GM21528 (cell line): ENCODE data around the gene MEX3D.
"Not testable (repeated sequence)": the region's sequence is repeated elsewhere in the genome, so short reads cannot be mapped to it uniquely, and the experiment has no call there.

Source experiments
- ATAC-seq: cut with Tn5 transposase; IDR thresholded peaks from one replicate; pipeline ENCODE4 v1.9.1; 2021; ENCODE audit warnings: mild to moderate bottlenecking, moderate library complexity; ENCODE audit not compliant: unreplicated experiment, low FRiP score

The MEX3D gene

DNA sequence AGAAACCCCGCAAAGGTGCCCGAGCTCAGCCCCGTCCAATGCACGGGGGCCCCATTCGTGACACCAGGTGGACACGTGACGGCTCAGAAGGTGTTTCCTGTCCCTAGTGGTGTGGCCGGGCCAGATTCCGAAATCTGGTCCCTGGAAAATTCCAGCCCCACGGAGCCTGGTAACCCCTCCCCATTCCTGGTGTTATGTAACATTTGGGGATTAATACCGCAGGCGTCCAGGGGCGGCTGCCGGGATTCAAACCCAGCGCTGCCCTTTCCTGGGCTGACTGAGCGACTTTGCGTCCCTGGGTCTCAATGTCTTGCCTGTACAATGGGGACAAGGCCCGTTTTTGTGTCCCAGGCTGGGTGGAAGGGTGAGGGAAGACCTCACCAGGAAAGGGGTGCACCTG is 45.3 kb downstream of the MEX3D start:
- no peak for ATAC-seq

DNA sequence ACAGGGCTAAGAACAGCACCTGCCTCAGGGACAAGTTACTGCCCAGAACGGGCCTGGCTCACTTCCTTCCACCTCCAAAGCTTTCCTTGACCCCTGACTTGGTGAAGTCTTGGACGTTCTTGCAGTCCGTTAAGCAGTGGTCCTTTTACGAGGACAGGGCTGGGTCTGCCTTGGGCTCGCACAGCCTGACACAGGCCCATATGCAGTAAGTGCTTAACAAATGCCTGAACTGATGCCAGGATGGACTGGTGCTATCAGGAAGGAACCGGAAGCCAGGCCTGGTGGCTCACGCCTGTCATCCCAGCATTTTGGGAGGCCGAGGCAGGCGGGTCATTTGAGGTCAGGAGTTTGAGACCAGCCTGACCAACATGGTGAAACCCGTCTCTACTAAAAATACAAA is 46.1 kb downstream of the MEX3D start:
- ATAC-seq: no peak

DNA sequence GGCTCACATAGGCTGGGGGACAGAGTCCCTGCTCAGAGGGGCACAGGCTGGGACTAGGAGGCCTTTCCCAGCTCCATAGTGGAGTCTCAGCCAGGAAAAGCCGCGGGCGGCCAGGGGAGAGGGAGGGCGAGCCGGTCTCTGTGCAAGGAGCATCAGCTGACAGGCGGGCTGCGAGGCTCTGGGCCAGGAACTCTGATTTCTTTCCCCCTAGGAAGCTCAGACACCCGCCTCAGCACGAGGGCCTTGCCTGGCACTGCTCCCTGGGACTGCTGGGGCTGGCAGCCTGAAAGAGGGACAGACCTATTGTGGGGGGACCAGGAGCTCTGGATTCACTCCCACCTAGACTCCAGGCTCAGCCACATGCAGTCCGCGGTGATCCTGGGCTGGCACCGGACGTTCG is 46.5 kb downstream of the MEX3D start:
- ATAC-seq: no peak

DNA sequence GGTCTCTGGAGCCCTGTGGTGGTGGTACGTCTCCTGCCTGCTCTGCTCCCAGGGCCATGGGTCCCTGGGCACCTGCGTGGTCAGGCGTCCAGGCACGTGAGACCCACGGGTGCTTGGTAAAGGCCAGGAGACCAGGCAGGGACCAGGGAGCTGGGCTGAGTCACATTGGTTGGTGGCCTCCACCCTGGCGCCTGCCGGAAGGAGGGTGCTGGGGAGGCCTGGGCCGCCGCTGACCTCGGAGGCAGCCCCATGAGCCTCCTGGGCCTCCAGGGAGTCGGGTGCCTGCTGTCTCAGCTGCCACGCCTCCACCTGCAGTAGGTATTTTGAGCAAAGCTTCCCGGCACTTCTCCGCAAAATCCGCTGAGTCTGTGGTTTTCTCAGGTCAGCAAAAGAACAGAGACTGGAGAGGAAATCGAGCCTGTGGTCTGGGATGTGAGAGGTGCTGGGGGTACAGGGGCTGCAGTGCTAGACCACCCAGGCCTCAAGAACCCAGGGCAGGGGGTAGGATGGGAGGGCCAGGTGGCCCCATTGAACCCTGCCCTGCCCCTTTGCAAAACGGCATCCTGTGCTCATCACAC is 47.8 kb downstream of the MEX3D start:
- no peak for ATAC-seq

DNA sequence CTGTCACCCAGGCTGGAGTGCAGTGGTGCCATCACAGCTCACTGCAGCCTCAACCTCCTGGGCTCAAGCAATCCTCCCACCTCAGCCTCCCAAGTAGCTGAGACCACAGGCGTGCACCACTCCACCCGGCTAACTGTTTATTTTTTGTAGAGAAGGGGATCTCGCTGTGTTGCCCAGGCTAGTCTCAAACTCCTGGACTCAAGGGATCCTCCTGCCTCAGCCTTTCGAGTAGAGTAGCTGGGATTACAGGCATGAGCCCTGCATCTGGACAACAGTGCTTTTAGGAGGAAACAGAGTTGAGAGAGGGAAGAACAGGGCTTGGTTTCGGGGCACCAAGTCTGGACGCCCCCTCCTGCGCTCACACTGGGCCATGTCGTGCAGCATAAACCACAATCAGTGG is 48.3 kb downstream of the MEX3D start:
- ATAC-seq: not testable (repeated sequence)

DNA sequence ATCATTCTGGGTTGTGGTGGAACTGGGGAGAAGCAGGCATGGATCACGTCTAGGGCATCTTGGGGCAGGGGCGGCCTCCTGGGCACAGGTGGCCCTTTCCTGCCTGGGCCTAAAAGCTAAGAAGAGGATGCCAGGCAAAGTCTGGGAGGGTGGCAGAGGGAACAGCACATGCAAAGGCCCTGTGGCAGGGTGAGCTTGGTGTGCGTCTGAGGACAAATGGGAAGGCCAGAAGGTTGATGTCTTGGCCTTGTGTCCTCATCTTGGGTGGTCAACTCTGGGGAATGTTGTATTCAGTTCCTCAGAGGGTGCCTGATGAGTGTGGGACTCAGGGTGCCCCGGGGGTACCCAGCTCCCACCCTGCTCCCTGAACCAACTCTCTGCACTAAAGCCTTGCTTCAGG is 49.7 kb downstream of the MEX3D start:
- ATAC-seq: no peak

DNA sequence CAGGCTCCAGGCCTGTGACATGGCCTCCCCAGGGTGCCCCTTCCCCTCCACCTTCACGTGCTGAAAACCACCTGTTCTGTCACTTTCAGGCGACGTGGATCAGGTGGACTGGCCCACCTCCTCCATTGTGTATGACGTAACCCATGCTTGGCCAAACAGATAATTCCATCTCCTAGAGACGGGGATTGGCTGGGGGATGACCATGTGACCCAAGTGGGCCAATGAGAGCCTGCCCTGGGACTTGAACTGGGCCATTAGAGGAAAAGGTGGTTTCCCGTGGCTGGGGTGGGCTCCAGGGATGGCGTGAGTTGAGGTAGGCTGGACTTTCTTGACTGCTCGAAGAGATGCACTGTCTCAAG is 51.8 kb downstream of the MEX3D start:
- ATAC-seq: no peak

DNA sequence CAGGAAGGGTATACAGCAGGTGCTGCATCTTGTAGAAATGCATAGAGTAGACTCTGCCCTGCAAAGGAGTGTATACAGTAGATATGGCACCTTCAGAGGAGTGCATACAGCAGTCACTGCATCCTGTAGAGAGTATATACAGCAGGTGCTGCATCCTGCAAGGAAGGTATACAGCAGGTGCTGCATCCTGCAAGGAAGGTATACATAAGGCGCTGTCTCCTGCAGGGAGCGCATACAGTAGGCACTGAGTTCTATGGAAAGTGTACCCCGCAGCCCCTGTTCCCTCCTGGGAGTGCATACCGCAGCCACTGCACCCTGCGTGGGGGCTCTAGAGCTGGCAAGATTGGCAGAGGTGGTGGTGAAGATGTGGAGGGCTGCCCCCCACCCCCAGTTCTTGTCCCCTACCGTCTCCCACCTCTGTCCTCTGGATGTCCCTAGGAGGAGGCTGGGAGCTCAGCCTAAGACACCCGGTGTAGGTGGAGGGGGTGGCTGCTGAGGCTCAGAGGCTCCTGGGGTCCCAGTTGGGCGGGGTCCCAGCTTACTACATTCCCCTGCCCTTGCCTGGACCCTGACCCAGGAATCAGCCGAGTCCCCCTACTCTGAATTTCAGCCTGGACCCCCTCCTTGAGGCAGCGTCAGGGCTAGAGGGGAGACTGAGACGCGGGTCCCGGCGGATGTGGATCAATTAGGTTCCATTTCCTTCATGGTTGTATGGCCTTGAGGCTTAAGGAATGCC is 53.0 kb downstream of the MEX3D start:
- no peak for ATAC-seq

DNA sequence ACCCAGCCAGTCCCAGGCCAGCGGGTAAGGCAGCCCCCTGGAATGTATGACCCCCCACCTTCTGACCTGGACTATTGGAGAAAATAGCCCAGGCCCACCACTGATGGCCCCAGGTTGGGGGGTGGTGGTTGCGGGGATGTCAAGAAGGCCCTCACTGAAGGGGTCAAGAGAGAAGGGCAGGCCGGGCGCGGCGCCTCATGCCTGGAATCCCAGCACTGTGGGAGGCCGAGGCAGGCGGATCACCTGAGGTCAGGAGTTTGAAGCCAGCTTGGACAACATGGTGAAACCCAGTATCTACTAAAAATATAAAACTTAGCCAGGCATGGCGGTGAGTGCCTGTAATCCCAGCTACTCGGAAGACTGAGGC is 53.8 kb downstream of the MEX3D start:
- no peak for ATAC-seq

DNA sequence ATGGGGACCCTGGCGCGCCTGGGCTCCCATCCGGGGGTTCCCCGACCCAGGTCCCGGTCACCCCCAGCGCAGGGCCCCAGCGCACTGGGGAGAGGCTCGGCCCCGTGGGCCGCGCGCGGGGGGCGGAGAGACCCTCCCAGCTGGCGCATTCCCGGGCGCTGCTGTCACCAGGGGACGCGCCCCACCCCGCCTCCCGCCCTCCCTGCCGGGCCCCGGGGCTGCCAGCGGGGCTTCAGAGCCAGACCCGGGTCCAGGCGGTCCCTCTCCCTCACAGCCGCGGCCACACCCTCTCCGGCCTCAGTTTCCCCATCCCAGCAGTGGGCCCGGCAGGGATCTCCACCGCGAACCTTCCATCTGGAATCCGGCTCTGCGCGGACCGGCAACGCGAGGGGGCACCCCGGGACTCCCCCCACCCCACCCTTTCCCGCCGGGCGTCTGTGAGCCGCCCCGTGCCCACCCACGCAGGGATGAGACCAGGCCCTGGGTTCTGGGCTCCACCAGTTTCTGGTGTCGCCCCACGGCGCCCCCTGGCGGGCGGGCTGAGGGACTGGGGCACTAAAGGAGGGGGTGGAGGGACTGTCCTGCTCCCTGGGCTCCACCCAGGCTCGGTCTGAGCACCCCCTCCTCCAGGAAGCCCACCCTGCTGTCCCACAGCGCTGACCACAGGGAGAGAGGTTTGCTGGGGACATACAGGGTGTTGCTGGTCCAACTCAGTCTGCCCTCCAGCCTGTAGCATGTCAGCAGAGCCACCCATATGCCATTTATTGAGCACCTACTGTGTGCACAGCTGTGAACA is 54.4 kb downstream of the MEX3D start:
- ATAC-seq: no peak

DNA sequence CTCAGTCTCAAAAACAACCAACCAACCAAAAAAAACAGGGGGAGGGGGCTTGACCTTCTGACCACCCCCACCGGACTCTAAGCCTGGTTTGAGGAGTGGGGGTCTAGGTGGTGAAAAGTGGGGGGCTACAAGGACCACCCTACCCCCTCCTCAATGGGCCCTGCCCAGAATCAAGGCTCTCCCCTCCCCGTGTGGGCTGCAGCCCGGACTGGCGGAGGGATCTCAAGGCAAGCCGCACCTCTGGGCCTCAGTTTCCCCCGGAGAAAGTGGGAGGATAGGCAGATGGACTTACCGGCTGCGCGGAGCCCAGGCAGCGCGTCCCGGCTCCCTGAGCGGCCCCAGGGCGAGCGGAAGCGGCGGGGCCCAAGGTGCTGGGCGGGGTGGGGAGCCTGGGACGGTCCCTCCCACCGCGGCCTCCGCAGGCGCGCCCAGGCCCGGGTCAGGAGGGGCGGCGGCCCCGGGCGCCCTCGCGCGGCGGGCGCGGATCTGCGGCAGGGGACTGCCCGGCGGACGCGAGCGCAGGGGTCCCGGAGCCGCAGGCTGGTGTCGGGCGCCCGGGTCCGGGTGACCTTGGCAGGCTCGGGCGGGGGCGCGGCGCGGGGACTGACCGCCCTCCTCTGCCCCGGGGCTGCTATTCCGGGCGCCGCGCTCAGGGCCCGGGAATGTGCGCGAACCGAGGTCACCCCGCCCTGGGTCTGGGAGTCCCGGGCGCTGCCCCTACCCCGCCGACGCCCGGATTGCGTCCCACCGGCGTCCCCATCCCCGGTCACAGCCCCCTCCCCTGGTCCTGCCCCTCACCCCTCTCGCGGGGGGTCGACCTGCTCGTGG is 55.2 kb downstream of the MEX3D start, which contains the start of gene ADAMTSL5:
Gene ADAMTSL5, minus strand, starts transcription at position 349 of the 828 bp plus-strand sequence. CDS start 2,076 bp downstream, outside the sequence.
- no peak for ATAC-seq

DNA sequence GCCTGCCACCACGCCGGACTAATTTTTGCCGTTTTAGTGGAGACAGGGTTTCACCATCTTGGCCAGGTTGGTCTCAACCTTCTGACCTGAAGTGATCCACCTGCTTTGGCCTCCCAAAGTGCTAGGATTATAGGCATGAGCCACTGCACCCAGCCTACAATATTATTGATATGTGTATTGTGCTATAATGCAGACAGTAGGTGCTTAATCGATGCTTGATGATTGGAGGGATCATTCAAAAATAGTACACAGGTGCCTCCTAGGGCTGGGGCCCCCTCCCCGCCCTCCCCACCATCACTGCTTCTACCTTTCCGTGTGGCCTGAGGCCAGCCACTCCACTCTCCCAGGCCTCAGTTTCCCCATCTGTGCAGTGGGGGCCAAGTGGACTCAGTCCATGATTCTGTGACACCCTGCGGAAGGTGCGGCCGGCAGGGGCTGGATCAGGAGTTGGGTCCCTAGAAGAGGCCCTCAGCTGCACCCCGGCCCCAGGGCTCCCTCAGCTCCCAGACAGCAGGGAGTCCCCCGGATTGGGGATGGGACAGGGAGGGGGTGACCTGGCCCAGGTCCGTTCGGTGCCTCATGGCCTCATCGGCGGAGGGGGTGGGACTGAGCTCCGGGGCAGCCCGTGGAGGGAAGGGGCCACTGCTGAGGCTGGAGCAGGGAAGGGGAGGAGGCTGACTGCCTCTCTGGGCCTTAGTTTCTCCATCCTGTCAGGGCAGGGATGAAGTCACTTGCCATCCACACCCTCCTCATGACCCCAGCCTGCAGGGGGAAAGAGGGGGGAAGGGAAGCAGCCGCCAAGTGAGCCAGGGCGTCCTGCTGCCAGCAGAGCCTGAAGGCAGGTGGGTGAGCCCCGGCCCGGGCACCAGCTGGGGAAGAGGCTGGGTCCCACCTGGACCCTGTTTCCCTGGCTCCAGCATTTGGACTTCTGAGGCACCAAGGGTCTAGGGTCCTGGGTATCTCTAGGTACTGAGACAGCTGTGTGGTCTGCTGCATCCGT is 56.5 kb downstream of the MEX3D start:
- no peak for ATAC-seq

DNA sequence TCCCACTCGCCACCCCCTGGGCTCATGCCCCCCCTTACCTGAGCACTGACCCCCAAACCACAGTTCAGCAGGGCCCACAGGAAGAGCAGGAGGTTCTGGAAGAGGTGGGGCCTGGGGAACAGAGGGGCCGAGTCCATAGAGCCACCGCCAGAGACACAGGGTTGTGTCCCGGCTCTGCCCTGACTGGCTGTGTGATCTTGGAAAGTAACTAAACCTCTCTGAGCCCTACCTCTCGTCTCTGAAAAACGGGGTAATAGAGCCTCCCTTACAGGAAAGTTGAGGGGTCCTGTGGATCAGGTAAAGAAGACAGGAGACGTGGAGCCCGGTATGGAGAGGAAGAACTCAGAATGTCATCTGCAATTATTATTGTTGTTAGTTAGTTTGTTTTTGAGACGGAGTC is 57.3 kb downstream of the MEX3D start:
- ATAC-seq: no peak

DNA sequence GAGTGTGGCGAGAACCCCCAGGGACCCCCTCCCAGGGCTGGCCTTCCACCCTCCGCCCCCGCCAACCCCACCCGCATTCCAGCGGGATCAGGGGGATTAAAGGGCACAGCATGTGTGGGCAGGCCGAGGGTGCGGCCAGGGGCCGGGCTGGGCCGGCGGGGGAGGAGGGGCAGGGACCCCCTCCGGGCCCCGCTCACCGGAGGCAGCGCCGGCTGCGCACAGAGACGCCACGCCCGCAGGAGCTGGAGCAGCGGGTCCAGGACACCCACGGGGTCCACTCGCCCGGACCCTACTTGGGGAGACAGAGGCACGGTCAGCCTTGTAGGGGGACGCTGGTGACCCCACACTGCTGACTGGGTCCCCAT is 57.7 kb downstream of the MEX3D start:
- ATAC-seq: no peak

DNA sequence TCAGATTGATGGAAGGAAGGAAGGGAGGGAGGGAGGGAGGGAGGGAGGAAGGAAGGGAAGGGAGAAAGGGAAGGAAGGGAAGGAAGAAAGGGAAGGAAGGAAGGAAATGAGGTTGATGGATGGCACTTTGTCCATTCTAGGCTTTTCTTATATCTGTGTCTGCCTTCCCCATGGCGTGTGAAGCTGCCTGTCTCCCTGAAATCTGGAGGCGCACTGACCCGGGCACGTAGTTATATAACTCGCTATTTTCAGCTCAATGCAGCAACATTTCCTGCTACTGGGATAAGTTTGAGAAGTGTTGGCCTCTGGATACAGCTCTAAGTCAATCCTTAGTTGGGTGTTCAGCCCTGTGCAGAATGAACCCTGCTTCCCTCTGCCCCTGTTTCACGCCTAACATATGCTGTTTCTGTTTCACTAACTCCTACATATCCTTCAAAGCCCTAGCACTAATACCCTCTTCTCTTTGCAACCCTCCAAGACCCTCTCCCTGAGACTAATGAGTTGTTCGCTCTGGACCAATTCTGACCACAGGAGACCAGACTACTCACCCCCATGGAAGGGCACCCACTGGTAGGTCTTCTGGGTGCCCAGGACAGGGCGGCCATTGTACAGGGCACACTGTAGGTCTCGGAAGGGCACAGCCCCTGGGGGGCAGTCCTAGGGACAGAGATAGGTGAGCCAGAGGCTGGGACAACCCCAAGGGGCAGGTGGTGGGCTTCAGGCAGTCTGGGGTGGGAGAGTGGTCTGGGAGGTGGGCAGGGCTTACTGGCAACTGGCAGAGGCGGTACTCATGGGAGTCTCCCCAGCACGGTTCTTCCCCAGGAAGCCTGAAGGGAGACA is 58.3 kb downstream of the MEX3D start:
- no peak for ATAC-seq

DNA sequence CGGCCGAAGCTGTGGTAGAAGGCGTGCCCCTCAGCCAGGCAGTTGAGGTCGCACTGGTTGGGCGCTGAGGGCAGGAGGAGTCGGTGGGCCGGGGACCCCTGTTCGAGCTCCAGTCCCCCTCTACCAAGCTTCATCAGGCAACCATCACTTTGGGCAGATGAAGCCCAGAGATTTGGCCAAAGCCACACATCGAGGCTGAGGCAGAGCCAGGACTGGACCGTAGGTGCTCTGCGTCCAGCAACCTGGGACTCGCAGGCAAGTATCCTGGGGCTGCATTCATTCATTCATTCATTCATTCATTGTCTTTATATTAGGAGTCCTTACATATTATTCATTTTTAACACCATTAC is 59.6 kb downstream of the MEX3D start:
- ATAC-seq: no peak

DNA sequence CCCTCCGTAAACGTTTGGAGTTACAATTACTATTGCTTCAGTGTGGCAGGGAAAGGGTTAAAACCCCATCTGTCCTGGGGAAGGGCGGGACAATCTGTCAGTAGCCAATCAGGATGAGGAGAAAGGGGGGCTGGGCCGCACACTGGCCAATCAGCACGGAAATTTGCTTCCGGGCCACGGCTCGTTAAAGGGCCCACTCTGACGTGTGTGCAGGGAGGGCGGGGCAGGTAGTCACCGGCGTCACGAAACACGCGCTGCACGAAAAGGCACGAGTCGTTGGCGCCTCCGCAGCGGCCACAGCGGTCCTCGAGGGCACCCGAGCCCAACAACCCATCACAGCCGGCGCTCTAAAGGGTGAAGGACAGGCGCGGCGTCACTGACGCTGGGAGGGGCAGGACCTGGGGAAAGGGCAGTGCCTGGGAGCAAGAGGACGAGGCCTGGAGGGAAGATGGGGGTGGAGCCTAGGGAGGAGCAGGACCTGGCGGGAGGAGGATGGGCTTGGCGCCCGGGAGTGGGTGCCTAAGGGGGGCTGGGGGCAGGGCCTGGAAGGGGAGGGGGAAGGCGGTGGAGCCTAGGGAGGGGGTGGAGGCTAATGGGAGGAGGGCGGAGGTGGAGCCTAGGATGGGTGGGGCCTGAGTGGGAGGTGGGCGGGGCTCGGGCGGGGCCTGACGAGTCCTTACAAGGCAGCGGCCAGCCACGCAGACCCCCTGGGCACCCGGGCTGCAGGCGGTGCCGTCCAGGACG is 60.2 kb downstream of the MEX3D start:
- no peak for ATAC-seq

DNA sequence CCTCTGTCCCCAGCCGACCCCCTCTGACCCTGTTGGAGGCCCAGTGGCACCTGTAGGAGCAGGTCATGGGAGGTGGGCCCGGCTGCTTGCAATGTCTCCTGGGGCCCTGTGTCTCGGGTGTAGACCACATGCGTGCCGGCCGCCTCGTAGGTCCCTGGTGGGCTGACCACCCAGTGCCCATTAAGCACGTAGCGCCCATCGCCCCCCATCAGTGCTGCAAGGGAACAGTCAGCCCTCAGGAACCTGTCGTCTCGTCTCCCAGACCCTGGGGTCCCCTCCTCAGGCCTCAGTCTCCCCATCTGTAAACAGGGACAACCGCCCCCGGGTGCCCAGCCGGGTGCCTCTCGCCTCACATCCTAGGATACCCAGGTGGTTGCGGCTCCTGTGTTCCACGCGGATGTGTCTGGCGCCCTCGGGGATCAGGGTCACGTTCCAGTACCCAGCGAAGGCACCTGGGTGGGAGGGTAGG is 60.9 kb downstream of the MEX3D start:
- ATAC-seq: no peak
